Activated gamma-delta T cell (primary cell): ENCODE data around the gene GRIA4.

ENCODE experiments used
- DNase-seq: peaks from one replicate; lab custom pipeline; 2025; lab: John Stamatoyannopoulos, UW

GRIA4 gene

DNA sequence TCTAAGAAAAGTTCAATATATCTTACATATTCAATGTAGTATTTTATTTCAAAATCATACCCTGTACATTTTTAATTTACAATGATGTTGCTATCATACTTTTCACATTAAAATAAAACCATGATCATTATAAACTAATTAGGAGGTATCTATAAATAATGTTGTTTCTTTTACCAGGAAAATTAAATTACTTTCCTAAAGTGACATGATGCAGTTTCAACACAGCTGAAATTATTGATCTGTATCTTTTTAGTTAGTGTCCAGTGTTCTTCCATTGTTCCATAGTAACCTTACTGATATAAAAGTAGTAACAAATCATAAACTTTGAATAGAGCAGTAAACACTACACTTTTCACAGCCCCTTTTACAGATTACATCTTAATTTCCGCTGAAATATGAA, 29.7 kb downstream of the GRIA4 start:
- DNase-seq: no peak

- DNase-seq: no peak
Measured at GRCh38 chr11:105641433-105641832, 31.6 kb downstream of the GRIA4 start.

DNA sequence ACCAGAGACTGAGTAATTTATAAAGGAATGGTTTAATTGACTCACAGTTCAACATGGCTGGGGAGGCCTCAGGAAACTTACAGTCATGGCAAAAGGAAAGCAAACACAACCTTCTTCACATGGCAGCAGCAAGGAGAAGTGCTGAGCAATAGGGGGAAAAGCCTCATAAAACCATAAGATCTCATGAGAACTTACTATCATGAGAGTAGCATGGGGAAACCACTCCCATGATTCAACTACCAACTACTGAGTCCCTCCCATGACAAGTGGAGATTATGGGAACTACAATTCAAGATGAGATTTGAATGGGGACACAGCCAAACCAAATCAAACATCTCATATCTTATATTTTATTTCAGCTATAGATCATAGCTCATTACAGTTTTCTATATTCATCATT, 33.0 kb downstream of the GRIA4 start:
- no peak for DNase-seq

- no peak for DNase-seq
Measured at GRCh38 chr11:105644839-105645573, 35.1 kb downstream of the GRIA4 start.

DNA sequence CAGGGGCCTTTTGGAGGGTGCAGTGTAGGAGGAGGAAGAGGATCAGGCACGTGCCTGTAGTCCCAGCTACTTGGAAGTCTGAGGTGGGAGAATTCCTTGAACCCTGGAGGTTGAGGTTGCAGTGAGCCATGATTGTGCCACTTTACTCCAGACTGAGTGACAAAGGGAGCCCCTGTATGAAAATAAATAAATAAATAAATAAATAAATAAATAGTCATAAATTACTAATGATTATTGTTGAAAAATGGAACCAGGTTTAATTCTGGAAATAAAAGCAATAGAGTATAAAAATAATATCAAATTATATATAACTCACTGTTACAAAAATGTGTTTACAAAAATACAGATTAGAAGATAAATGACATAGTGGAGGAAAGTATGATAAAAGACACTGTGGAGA, 37.9 kb downstream of the GRIA4 start:
- DNase-seq: no peak

DNA sequence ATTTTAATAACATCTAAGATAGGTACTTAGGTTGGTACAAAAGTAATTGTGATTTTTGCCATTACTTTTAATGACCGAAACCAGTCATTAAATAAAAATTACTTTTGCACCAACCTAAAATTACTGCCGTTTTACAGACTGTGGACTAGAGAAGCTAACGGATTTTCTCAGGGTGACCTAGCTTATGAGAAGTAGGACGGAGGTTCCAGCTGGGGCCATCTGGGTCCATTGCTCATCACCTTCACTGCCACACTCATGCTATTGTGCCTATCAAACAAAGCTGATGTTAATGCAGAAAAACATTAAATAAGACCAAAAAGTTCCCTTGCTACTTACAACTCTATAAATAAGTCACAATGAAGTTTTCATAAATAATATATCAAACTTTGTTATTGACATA, 38.9 kb downstream of the GRIA4 start:
- DNase-seq: no peak

DNA sequence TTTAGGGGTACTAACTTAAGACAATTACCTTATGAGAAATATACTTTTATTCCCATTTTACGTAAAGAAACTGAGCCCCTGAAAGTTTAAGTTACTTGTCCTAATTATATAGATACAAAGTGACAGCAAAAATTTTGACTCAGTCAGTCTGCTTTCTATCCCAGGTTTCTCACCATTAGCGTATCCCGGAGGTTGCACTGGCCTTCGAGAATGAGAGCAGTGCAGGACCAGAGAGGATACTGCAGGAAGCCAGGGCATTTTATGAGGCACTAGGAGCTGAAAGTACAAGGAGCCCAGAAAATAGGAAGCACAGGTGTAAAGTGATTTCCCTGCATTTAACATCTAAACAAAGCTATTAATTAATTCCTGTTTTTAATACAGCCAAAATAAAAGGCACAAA, 55.4 kb downstream of the GRIA4 start:
- no peak for DNase-seq

- no peak for DNase-seq
Measured at GRCh38 chr11:105667441-105667840, 57.6 kb downstream of the GRIA4 start.

- DNase-seq: no peak
Measured at GRCh38 chr11:105670811-105671210, 60.9 kb downstream of the GRIA4 start.

- no peak for DNase-seq
Measured at GRCh38 chr11:105673089-105673488, 63.2 kb downstream of the GRIA4 start.

GRCh38 chr11:105689631-105690030, 79.8 kb downstream of the GRIA4 start:
- DNase-seq: no peak

DNA sequence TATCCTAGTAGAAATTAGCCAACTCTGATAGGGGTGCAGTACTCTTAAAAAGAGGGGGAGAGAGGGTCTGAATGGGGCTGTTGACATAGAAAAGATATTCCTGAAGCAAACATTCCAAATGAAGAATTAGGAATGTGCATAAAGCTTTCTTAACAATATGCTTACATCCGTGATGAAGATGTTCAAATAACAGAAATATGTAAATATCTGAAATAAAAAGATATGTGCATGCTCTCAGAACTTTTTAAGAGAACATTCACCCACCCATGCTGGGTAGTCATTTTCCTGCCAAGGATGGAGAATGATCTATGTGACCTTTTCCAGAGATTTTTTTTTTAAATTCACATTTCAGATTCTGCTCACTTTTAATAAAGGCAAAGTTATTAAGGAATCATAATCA, 80.6 kb downstream of the GRIA4 start:
- no peak for DNase-seq

DNA sequence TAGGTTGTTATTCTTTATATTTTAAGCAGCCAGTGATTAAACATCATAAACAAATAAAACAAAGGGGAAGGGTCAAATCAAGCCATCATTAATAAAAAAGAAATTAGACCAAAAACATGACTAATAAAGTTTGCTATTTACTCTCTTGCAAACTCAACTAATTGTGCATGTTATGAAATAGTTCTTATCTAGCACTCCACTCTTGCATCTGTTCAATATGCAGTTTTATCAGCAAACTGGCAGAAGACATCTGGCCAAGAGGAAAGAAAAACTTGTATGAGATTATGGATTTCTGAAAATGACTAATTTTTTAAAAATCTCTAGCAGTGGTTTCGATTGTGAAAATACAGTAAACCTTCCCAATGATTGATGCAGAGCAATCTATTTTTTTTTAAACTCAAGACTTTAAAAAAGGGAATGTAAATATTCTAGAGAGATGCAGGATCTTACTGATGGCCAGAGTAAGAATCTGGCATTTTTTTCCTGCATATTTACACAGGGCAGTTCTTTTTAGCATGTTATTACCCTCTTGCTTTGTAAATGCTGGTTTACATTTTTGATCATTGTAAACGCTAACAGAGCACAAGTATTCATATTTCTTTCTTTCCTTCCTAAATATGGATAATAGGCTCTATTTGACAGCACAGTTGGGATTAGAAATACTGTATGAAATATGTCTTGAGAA, 83.3 kb downstream of the GRIA4 start:
- no peak for DNase-seq

- no peak for DNase-seq
Measured at GRCh38 chr11:105696000-105696399, 86.1 kb downstream of the GRIA4 start.

DNA sequence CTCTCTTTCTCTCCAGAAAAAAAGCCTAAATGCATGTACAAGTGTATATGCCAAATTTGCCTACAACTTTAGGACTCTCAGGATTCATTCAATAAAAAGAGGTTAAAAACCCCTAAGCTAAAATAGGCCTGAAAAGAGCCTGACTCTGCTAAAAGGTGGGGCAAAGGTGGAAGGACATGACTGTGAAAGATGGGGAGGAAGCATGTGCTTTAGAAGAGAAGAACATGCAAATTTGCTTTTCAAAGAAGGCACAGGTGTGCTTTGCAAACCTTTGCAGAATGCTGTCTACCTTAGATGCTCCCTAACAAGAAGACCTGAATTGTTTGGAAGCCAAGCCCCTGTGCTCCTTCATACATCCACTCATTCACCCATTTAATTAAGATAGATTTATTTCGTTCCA, 87.4 kb downstream of the GRIA4 start:
- DNase-seq: no peak

DNA sequence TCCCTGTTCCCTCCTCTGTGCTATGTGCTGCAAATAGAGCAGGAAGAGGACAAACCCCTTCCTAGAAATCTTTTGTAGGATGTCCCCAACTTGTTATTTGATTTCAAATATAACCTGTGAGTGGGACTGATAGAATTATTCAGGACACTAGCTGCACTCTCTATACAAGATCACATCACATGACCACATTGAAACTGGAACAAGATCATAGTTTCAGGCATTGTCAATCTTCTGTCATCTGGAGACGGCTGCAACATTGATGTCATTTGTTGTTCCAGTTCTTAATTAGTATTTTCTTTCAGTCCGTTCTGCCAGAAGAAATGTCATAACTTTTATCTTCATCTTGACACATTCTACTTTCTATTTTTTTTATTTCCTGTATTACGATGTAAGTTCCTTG, 89.3 kb downstream of the GRIA4 start:
- DNase-seq: no peak

DNA sequence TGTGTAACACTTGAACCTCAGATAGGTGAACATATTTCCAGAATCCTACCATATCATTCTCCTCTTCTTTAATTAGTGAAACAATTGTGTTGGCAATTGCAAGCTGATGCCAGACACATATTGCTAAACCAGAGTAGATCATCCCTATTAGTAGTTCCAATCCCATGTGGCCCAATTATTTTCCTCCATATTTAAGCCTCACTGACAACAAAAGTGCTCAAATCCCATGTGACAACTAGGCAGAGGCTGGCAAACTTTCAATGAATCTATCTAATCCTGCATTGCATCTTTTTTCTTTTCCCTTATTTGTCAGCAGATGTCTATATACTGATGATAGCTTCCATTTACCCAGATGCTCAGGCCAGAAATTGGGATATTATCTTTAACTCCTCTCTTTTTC, 90.4 kb downstream of the GRIA4 start:
- DNase-seq: no peak

- no peak for DNase-seq
Measured at GRCh38 chr11:105701098-105701497, 91.2 kb downstream of the GRIA4 start.

- no peak for DNase-seq
Measured at GRCh38 chr11:105705786-105706530, 96.1 kb downstream of the GRIA4 start.

GRCh38 chr11:105713106-105713505, 103.2 kb downstream of the GRIA4 start:
- no peak for DNase-seq

GRCh38 chr11:105713696-105714095, 103.8 kb downstream of the GRIA4 start:
- DNase-seq: no peak

DNA sequence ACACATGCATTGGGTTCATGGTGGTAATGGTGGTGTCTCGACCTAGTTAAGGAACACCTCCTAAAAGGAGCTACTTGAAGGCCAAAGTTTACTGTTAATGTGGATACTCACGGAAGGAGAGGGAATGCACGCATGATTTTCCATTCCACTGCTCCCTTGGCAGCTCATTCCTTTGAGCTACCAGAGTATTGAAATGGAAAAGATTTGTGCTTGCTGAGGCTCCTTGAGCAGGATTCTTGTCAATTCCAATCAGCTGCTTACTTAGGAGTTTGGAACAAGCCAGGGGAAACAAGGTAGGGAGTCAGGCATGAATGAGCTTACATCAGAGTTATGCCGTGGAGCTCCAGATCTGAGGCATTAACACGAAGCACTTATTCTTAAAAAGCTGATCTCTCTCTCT, 108.8 kb downstream of the GRIA4 start:
- DNase-seq: no peak
